ENCODE data around the gene PLOD1.
A peak's percentile ranks its signal among the peaks of the same experiment; 100 is the strongest.

PLOD1 gene

DNA sequence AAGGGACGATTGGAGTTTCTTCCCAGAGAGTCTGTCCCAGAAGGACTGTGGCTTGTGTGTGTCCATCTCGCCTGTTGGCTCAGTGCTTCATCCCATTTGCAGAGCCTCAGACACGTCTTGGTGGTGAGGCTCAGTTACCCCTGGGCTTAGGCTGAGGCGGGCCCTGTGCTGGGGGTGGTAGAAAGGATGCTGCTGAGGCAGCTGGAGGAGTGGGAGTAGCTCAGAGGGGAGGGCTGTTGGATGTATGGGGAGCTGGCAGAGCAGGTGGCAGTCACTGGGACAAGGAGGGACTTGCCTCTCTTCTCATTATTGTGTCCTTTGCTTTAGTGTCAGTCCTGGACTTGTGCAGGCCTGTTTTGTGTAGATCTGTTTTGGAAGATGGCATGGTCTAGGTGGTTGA, 77.5 kb downstream of the PLOD1 start:
- no peak overlapping the region for H3K4me3 ChIP-seq (ENCODE audit: low read length in 2 of 2)
- peaks cover 40 to 48% of the 10 kb centered on the region in 2 donors for H3K36me3 ChIP-seq (ENCODE audit: control insufficient read depth in 2 of 2, insufficient read depth in 2 of 2, low read length in 2 of 2)
- no peaks in the 10 kb centered on the region for H3K9me3 ChIP-seq (ENCODE audit: control insufficient read depth in 2 of 2, low read length in 2 of 2)
- H3K4me1 ChIP-seq (ENCODE audit: control insufficient read depth in 2 of 2, insufficient read depth in 2 of 2, low read length in 2 of 2), result peaks cover 0 to 3% of the 10 kb centered on the region in 2 donors
- no peaks in the 10 kb centered on the region for H3K27me3 ChIP-seq (ENCODE audit: control insufficient read depth in 2 of 2, insufficient read depth in 2 of 2, low read length in 2 of 2)
- no peak overlapping the region for H3K9ac ChIP-seq (ENCODE audit: low read depth in 1 of 2, low read length in 2 of 2)
- H3K27ac ChIP-seq (ENCODE audit: low read depth in 2 of 2, low read length in 2 of 2), result no peak overlapping the region

DNA sequence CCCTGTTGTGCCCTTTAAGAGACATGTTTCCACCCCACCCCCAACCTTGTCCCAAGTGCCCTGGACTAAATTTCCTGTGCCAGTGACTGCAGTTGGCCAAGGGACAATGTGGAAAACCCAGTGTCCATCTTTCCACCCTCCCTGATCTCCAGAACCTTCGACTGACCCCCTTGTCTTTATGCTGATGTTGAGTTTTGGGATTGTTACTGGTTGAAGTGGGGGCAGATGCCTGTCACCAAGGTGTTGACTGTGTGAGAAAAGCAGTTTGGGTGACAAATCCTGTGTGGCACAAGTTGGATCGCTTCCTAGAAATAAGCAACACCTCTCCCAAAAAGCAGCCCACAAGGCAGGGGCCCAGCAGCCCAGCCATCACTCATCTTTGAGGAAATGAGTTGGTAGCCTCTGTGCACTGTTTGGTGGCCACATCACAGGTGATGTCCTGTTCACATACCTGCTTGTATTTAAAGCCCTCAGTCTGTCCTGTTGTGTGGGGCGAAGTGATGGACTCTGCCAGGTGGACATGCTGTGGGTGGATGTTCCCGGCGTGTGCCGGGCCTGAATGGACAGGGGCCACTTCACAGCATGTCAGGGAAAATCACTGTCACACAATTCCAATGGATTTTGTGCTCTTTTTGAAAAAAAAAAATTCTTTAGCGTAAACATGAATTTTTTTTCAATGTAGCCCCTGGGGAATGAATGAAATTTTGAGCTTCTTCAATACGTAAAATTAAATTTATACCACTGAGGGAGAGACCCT, 78.2 kb downstream of the PLOD1 start:
- Histone ChIP-seq H3K9me3 (ENCODE audit: control insufficient read depth in 2 of 2, low read length in 2 of 2) (no peaks in the 10 kb centered on the region), H3K4me3 (ENCODE audit: low read length in 2 of 2) (no peak overlapping the region), H3K27ac (ENCODE audit: low read depth in 2 of 2, low read length in 2 of 2) (no peak overlapping the region), H3K4me1 (ENCODE audit: control insufficient read depth in 2 of 2, insufficient read depth in 2 of 2, low read length in 2 of 2) (peaks cover 0 to 3% of the 10 kb centered on the region in 2 donors), H3K27me3 (ENCODE audit: control insufficient read depth in 2 of 2, insufficient read depth in 2 of 2, low read length in 2 of 2) (no peaks in the 10 kb centered on the region), H3K9ac (ENCODE audit: low read depth in 1 of 2, low read length in 2 of 2) (no peak overlapping the region), H3K36me3 (ENCODE audit: control insufficient read depth in 2 of 2, insufficient read depth in 2 of 2, low read length in 2 of 2) (peaks cover 34 to 40% of the 10 kb centered on the region in 2 donors)

DNA sequence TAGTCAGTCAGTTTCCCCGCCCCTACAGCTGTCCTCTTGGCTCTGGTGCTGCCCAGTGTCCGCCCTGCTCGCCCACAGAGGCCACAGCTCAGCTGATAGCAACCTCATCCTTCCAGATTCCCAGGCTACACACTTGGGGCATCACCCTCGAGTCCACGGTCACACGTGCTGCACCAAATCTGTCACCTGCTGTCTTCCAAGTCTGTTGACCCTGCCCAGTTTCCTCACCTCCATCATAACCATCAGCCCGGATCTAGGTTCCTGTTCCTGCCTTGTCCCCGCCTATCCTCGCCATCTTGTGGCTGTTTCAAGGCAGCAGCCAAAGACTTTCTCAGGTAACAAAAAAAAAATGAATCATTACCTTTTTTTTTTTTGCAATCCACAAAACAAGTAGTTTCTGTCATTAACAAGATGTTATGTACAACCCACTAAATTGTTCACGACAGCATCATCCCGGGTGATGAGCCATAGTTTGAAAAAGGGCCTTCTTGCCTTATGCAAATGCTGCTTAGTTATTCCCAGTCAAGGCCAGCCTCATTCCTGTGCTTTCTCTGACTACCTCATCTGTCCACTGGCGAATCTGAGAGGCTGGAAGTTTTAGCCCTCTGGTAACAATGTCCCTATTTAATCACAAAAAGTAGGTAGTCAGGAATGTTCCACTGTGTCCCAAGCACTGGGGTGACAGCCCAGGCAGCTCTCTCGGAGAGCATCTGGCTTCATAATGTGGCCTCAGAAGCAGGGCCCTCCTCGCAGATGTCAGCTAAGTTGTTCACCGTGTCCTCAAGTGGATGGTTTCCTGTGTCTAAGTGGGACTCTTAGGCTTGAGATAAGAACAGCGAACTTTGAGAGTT, 79.8 kb downstream of the PLOD1 start:
- H3K27me3 ChIP-seq (ENCODE audit: control insufficient read depth in 2 of 2, insufficient read depth in 2 of 2, low read length in 2 of 2), result no peaks in the 10 kb centered on the region
- peaks cover 30 to 37% of the 10 kb centered on the region in 2 donors for H3K36me3 ChIP-seq (ENCODE audit: control insufficient read depth in 2 of 2, insufficient read depth in 2 of 2, low read length in 2 of 2)
- no peak overlapping the region for H3K27ac ChIP-seq (ENCODE audit: low read depth in 2 of 2, low read length in 2 of 2)
- H3K4me1 ChIP-seq (ENCODE audit: control insufficient read depth in 2 of 2, insufficient read depth in 2 of 2, low read length in 2 of 2), result peaks cover 0 to 3% of the 10 kb centered on the region in 2 donors
- H3K9me3 ChIP-seq (ENCODE audit: control insufficient read depth in 2 of 2, low read length in 2 of 2), result no peaks in the 10 kb centered on the region
- no peak overlapping the region for H3K4me3 ChIP-seq (ENCODE audit: low read length in 2 of 2)
- H3K9ac ChIP-seq (ENCODE audit: low read depth in 1 of 2, low read length in 2 of 2), result no peak overlapping the region

DNA sequence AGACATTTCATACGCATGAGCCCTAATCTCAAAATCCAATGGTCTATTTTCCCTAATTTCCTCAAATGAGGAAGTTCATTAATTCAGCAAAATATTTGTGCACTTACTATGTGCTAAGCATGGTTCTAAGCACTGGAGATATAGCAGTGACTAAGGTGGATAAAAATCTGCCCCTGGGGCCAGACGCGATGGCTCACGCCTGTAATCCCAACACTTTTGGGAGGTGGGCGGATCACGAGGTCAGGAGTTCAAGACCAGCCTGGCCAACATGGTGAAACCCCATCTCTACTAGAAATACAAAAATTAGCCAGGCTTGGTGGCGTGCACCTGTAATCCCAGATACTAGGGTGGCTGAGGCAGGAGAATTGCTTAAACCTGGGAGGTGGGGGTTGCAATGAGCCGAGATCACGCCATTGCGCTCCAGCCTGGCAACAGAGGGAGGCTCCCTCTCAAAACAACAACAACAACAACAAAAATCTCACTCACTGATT, 80.5 kb downstream of the PLOD1 start:
- no peak overlapping the region for H3K27ac ChIP-seq (ENCODE audit: low read depth in 2 of 2, low read length in 2 of 2)
- H3K9ac ChIP-seq (ENCODE audit: low read depth in 1 of 2, low read length in 2 of 2), result no peak overlapping the region
- H3K9me3 ChIP-seq (ENCODE audit: control insufficient read depth in 2 of 2, low read length in 2 of 2), result no peaks in the 10 kb centered on the region
- H3K27me3 ChIP-seq (ENCODE audit: control insufficient read depth in 2 of 2, insufficient read depth in 2 of 2, low read length in 2 of 2), result no peaks in the 10 kb centered on the region
- H3K4me3 ChIP-seq (ENCODE audit: low read length in 2 of 2), result no peak overlapping the region
- peaks cover 3 to 6% of the 10 kb centered on the region in 2 donors for H3K4me1 ChIP-seq (ENCODE audit: control insufficient read depth in 2 of 2, insufficient read depth in 2 of 2, low read length in 2 of 2)
- peaks cover 26 to 31% of the 10 kb centered on the region in 2 donors for H3K36me3 ChIP-seq (ENCODE audit: control insufficient read depth in 2 of 2, insufficient read depth in 2 of 2, low read length in 2 of 2)

DNA sequence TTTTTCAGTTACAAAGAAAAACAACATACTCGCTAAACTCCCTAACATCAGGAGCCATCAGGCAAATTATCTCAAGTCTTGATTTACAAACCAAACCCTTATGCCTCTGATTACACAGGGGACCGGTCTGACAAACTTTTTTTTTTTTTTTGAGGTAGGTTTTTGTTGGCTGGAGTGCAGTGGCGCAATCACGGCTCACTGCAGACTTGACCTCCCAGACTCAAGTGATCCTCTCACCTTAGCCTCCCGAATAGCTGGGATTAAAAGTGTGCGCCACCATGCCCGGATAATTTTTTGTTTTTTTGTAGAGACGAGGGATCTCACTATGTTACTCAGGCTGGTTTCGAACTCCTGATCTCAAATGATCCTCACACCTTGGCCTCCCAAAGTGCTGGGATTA, 81.0 kb downstream of the PLOD1 start:
- no peaks in the 10 kb centered on the region for H3K27me3 ChIP-seq (ENCODE audit: control insufficient read depth in 2 of 2, insufficient read depth in 2 of 2, low read length in 2 of 2)
- H3K27ac ChIP-seq (ENCODE audit: low read depth in 2 of 2, low read length in 2 of 2), result no peak overlapping the region
- no peak overlapping the region for H3K4me3 ChIP-seq (ENCODE audit: low read length in 2 of 2)
- H3K4me1 ChIP-seq (ENCODE audit: control insufficient read depth in 2 of 2, insufficient read depth in 2 of 2, low read length in 2 of 2), result peaks cover 6 to 10% of the 10 kb centered on the region in 2 donors
- peaks cover 23 to 26% of the 10 kb centered on the region in 2 donors for H3K36me3 ChIP-seq (ENCODE audit: control insufficient read depth in 2 of 2, insufficient read depth in 2 of 2, low read length in 2 of 2)
- H3K9ac ChIP-seq (ENCODE audit: low read depth in 1 of 2, low read length in 2 of 2), result no peak overlapping the region
- H3K9me3 ChIP-seq (ENCODE audit: control insufficient read depth in 2 of 2, low read length in 2 of 2), result no peaks in the 10 kb centered on the region

DNA sequence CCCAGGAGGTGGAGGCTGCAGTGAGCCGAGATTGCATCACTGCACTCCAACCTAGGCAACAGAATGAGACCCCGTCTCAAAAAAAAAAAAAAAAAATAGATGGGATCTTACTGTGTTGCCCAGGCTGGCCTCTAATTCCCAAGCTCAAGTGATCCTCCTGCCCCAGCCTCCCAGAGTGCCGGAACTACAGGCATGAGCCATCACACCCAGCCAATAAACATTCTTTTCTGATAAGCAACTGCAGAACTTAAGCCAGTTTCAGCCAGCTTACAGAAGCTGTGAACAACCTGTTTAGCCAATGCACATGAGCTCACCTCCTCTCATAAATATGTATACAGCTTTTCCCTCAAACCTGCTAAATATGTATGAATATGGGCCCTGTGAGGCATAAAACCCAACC, 81.7 kb downstream of the PLOD1 start:
- Histone ChIP-seq H3K27me3 (ENCODE audit: control insufficient read depth in 2 of 2, insufficient read depth in 2 of 2, low read length in 2 of 2) (no peaks in the 10 kb centered on the region), H3K9me3 (ENCODE audit: control insufficient read depth in 2 of 2, low read length in 2 of 2) (no peaks in the 10 kb centered on the region), H3K4me3 (ENCODE audit: low read length in 2 of 2) (no peak overlapping the region), H3K36me3 (ENCODE audit: control insufficient read depth in 2 of 2, insufficient read depth in 2 of 2, low read length in 2 of 2) (peaks cover 19 to 20% of the 10 kb centered on the region in 2 donors), H3K4me1 (ENCODE audit: control insufficient read depth in 2 of 2, insufficient read depth in 2 of 2, low read length in 2 of 2) (peaks cover 6 to 10% of the 10 kb centered on the region in 2 donors), H3K27ac (ENCODE audit: low read depth in 2 of 2, low read length in 2 of 2) (no peak overlapping the region), H3K9ac (ENCODE audit: low read depth in 1 of 2, low read length in 2 of 2) (no peak overlapping the region)

DNA sequence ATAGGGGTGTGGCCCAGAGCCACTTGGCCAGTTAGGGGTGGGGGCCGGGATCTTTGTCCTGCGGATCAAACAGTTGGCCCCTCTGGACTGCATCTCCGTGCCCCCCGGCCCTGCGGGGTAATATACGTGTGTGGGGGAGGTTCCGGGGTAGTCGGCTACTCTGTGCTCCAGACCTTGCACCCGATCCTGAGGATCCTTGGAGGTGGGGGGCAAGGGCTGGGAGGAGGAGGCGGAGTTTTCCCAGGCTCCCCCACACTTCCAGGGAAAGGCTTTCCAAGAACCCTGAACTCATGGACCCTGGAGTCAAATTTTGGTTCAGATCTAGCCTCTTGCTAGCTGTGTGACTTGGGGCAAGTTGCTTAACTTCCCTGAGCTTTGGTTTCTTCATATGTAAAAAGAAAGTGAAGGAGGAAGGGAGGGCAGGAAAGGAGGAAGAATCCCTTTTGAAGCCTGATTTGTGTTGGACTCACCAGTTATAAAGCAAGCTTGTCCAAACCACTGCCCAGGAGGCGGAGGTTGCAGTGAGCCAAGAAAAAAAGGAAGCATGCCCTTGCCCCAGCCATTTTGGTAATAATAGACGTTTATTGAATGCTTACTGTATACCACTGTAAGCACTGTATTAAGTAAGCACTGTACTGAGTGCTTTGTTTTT, 85.5 kb downstream of the PLOD1 start:
- no peaks in the 10 kb centered on the region for H3K9me3 ChIP-seq (ENCODE audit: control insufficient read depth in 2 of 2, low read length in 2 of 2)
- H3K27me3 ChIP-seq (ENCODE audit: control insufficient read depth in 2 of 2, insufficient read depth in 2 of 2, low read length in 2 of 2), result no peaks in the 10 kb centered on the region
- peak overlapping the region; percentile 61 to 71 for H3K27ac ChIP-seq (ENCODE audit: low read depth in 2 of 2, low read length in 2 of 2)
- peak overlapping the region; percentile 73 to 75 for H3K9ac ChIP-seq (ENCODE audit: low read depth in 1 of 2, low read length in 2 of 2)
- H3K4me3 ChIP-seq (ENCODE audit: low read length in 2 of 2), result peak overlapping the region; percentile 77 to 84
- peaks cover 6 to 10% of the 10 kb centered on the region in 2 donors for H3K4me1 ChIP-seq (ENCODE audit: control insufficient read depth in 2 of 2, insufficient read depth in 2 of 2, low read length in 2 of 2)
- peaks cover 9 to 12% of the 10 kb centered on the region in 2 donors for H3K36me3 ChIP-seq (ENCODE audit: control insufficient read depth in 2 of 2, insufficient read depth in 2 of 2, low read length in 2 of 2)

DNA sequence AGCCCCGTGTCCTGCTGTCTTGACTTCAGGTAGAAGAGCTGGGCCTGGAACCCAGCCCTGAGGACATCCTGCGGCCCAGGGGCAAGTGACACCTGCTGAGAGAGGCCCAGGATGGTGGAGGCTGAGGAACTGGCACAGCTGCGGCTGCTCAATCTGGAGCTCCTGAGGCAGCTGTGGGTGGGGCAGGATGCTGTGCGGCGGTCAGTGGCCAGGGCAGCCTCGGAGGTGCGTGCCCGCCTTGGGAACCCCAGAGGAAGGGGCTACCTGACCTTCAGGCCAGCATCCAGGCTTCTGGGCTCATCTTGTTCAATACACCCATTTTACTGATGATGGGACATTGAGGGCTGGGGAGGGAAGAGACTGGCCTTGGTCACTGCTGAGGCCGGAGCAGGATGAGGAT, 87.1 kb downstream of the PLOD1 start:
- Histone ChIP-seq H3K36me3 (ENCODE audit: control insufficient read depth in 2 of 2, insufficient read depth in 2 of 2, low read length in 2 of 2) (peaks cover 17 to 20% of the 10 kb centered on the region in 2 donors), H3K9ac (ENCODE audit: low read depth in 1 of 2, low read length in 2 of 2) (no peak overlapping the region), H3K27me3 (ENCODE audit: control insufficient read depth in 2 of 2, insufficient read depth in 2 of 2, low read length in 2 of 2) (no peaks in the 10 kb centered on the region), H3K27ac (ENCODE audit: low read depth in 2 of 2, low read length in 2 of 2) (no peak overlapping the region), H3K9me3 (ENCODE audit: control insufficient read depth in 2 of 2, low read length in 2 of 2) (no peaks in the 10 kb centered on the region), H3K4me1 (ENCODE audit: control insufficient read depth in 2 of 2, insufficient read depth in 2 of 2, low read length in 2 of 2) (peaks cover 6 to 8% of the 10 kb centered on the region in 2 donors), H3K4me3 (ENCODE audit: low read length in 2 of 2) (no peak overlapping the region)

DNA sequence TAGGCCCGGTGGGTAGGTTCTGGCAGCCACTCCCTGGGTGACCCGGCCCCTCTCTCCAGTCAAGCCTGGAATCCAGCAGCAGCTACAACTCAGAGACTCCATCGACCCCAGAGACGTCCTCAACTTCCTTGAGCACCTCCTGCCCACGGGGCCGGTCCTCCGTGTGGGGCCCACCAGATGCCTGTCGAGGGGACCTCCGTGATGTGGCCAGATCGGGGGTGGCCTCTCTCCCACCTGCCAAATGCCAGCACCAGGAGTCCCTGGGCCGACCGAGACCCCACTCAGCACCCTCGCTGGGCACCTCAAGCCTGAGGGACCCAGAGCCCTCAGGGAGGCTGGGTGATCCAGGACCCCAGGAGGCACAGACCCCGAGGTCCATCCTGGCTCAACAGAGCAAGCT, 87.5 kb downstream of the PLOD1 start:
- Histone ChIP-seq H3K4me3 (ENCODE audit: low read length in 2 of 2) (no peak overlapping the region), H3K27me3 (ENCODE audit: control insufficient read depth in 2 of 2, insufficient read depth in 2 of 2, low read length in 2 of 2) (no peaks in the 10 kb centered on the region), H3K4me1 (ENCODE audit: control insufficient read depth in 2 of 2, insufficient read depth in 2 of 2, low read length in 2 of 2) (peaks cover 6 to 8% of the 10 kb centered on the region in 2 donors), H3K9ac (ENCODE audit: low read depth in 1 of 2, low read length in 2 of 2) (no peak overlapping the region), H3K27ac (ENCODE audit: low read depth in 2 of 2, low read length in 2 of 2) (no peak overlapping the region), H3K36me3 (ENCODE audit: control insufficient read depth in 2 of 2, insufficient read depth in 2 of 2, low read length in 2 of 2) (peaks cover 19 to 22% of the 10 kb centered on the region in 2 donors), H3K9me3 (ENCODE audit: control insufficient read depth in 2 of 2, low read length in 2 of 2) (no peaks in the 10 kb centered on the region)
